Right kidney (tissue), 1 donor: Measurements from ENCODE around the gene PRSS50.
A peak's percentile ranks its signal among the peaks of the same experiment; 100 is the strongest.
"Not testable (repeated sequence)": the region's sequence is repeated elsewhere in the genome, so short reads cannot be mapped to it uniquely, and the experiment has no call there.

Experiments used
- DNase-seq: peaks from one replicate; pipeline ENCODE4 v3.0.0-alpha.2; 2016

The PRSS50 gene

DNA sequence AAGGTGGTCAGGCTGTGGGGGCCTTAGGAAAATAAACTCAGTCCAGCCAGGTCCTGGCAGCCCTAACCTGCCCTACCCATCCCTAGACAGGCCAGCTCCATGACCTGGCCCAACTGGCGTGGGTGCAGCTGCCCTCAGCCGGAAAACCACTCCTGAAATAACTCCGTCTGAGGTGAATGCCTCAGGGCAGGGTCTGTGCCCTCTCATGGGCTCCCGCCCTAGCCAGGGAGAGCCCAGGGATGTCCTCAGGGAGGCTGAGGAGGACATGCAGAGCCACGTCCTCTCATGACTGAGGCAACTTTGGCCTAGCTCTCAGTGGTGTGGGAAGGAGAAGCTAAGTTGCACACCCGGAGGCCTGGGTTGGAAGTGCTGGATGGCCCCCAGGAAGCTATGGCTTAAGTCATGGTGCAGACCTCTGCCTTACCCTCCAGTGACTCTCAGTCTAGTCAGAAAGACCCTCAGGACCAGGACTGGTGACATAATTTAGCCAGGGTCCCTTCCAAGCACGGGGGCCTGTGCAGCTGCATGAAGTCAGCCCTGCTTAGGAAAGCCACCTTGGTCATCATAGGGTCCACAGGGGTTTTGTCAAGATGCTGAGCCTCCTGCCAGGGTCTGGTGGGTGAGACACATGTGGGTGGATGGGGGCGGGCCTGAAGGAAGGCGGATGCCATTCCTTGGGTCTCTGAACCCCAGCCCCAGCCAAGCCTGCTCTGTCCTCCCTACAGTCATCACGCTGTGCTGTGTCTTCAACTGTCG, 9.1 kb downstream of the PRSS50 start:
- no peak for DNase-seq

DNA sequence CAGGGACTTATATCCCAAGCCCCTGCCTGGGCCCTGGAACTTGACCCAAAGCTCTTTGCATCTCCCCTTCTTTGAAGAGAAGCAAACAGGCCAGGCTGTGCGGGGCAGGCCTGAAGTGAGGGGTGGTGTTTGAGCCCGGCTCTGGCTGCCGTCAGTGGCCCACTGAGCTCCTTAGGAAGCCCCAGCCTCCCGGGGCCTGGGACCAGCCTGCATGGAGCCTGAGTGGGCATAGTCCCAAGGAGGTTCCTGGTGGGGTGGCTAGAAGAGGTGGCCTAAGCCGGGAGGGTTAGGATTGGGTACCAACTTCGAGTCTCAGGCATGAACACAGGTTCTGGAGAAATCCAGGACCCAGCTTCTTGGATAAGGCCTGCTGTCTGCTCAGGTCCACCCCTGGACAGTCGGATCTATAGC, 10.1 kb downstream of the PRSS50 start:
- DNase-seq = no peak

DNA sequence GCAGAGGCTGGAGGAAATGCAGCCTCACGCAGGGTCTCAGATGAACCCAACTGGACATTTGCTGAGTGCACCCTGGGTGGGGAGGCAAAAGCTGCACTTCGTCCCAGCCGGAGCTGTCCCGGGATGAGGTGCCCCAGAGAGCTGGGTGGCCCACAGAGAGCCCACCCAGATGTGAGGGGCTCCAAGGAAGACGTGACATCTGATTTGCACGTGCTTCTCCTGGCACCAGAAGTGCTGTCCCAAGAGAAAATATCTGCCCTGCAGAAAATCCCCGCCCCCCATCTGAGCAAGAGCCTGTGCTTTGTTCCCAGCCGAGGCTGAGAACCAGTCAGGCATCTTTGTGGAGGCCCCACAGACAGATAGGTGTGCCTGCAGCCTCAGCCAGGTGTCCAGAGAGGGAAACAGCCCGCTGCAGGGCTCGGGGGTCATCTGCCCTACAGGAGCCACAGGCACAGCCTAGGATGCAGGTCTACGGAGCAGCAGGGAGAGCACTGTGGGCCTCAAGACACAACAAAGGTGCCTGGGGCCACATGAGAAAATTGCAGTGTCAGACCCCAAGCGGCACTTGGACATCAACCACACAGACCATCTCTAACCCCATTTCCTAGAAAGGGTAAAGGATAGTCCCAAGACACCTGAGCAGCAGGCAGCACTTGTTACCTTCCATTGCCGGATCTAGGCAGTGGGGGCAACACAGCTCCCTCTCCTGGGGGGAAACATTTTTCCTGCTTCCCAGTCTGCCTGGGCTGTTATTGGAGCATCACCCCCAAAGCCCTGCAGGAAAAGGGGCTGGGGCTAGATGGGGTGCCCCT, 10.7 kb downstream of the PRSS50 start:
- DNase-seq = no peak

DNA sequence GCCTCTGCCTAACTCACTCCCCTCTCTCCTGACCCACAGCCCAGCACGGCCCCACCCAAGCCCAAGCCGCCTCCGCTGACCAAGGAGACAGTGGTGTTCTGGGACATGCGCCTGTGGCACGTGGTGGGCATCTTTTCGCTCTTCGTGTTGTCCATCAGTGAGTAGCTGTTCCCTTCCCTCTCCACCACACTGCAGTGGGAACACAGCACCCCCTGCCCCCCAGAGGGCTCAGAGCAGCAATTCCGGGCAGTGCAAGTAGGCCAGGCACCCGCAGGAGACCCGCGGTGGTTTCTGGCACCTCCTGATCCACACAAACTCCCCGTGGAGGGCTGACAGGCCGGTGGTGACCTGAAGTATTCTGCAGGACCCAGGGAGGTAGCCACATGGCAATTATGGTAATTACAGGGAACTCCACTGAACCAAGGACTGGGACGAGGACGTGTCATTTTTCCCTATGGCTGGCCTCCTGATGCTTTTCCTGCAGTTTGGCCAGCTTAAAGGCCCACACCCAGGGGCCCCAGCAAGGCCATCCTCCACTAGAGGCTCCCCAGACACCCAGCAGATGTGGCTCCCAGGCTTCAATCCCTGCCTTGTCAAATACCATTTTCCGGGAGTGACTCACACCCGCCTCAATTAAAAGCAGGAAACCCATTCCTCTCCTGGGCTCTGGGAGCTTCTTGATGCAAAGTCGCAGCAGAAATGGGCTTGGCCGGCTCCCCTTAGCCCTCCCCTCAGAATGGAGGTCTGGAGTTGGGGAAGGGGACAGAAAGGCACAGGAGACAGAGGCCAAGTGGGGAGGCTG, 11.7 kb downstream of the PRSS50 start:
- DNase-seq = no peak

DNA sequence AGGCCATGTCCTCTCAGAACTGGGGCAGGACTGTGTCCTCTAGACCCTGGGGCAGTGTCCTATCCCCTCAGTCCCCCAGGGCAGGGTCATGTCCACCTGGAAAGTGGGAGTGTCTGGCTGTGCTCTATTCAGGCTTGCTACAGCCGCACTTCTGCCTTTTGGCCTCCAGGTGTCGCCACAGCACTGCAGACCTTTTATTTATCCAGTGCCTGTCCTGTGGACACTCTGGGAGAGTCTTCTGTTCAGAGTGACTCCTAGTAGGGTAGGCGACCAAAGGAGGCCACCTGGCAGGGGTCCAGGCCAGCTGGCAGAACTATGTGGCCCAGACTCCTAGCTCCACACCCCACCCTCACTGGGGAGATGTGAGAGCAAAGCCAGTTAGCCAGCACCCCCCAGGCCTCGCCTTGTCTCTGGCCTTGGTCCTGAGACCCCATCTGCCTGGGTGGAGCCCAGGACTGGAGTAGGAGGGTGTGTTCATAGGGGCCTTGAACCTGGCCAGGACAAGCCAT, 12.6 kb downstream of the PRSS50 start:
- peak; percentile 76 for DNase-seq

DNA sequence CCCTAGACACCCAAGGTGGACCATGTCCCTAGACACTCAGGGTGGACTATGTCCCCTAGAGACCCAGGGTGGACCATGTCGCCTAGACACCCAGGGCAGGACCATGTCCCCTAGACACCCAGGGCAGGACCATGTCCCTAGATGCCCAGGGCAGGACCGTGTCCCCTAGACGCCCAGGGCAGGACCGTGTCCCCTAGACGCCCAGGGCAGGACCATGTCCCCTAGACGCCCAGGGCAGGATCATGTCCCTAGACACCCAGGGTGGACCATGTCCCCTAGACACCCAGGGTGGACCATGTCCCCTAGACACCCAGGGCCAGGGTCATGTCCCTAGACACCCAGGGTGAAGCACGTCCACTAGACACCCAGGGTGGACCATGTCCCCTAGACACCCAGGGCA, 13.3 kb downstream of the PRSS50 start:
- DNase-seq = not testable (repeated sequence)

DNA sequence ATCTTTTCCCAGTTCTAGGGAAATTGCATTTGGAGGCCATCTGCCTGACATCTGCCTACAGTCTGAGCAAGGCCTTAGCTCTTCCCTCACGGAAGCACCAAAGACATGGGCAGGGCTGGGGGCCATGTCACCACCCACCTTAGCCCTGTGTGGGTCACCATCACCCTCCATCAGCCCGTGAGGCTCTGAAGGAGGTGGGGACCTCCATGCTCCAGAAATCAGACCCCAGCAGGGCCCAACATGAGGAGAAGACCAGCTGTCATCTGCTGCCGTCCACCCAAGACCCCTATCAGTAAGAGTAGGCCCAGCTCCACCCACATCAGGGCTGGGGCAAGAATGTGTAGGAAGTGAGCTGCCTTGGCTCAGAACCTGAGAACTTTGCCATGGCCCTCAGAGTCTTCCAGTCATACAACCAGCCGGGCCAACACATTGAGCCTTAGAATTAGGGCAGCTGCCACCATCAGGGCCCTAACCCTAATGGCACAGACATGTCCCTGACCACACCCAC, 14.6 kb downstream of the PRSS50 start:
- no peak for DNase-seq

DNA sequence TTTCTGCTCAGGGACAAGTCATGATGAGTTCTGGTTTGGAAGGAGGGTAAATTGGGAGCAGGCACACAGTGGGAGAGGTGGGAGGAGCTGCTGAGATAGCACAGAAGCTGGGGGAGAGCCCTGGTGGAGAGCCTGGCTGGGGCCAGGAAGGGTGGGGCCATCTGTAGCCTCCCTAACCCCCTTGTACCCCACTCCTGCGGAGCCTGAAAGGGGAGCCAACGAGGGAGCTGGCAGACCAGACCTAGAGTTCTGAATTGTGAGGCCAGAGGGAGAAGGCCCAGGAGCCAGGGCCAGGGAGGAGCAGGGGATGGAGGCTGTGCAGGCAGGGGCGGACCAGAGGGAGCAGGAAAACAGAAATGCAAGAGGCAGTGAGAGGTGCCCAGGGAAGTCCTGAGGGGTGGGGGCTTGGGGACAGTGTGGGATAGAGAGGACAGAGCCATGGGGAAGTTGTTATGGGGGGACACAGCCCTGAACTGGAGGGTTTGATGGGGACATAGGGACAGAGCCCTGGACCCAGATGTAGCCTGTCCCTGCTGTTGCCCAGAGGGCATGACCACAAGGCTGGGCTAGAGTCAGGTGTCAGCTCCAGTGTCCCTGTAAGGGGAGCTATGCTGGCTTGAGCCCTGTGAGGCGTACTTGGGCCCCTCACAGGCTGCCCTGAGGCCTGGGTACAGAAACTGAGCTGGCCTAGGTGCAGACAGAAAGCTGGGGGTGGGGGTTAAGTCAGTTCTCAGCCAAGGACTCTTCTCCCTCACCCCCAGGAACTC, 15.2 kb downstream of the PRSS50 start:
- DNase-seq = no peak

DNA sequence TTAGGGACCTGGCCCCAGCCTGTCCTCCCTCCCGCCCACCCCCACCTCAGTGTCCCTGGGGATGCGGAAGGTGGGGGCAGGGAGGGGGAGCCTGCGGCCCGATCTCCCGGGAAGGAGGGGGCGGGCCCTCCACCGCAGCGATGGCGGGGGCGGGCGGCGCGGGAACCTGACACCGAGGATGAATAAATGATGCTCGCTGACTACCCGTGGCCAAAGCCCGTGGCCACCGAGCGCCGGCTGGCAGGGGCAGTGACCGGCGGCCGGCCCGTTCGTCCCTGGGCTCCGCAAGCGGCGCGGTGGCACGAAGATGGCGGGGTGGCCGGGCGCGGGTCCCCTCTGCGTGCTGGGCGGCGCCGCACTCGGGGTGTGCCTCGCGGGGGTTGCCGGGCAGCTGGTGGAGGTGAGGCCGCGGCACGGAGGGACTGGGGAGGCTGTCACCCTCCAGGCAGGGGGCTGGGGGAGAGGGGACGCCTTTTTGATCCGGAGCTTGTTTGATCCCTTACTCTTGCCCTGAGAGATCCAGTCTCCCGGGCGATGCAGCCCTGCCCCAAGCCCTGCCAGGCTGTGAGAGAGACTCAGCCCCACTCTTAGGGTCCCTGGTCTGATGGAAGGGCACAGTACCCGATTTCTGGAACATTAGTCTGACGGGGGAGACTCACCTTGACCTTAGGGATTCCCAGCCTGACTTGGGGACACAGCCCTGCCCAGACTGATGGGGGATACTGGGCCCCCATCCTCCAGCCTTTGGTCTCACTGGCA, 16.3 kb downstream of the PRSS50 start, which contains the start of gene TMIE:
Gene TMIE (plus strand): TSS at position 212 of the 759 bp plus-strand sequence. CDS start 96 bp downstream, at position 308.
- no peak for DNase-seq

DNA sequence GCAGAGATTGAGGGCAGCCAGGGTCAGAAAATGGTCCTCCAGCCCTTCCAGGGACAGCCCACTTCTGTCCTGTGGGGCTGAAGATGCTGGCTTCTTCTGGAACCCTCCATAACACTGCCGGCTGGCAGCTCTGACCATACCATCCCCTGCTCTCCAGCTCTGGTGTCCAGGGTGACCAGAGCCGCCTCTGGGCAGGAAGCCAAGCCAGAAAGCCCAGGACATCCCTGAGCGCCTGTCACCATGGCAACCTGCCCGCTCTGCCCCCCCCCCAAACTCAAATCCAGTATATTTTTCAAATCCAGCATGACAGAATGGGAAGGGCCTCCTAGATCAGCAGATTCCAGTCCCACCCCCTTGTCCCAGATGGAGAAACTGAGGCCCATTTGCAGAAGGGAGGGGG, 16.9 kb downstream of the PRSS50 start:
- DNase-seq = no peak

DNA sequence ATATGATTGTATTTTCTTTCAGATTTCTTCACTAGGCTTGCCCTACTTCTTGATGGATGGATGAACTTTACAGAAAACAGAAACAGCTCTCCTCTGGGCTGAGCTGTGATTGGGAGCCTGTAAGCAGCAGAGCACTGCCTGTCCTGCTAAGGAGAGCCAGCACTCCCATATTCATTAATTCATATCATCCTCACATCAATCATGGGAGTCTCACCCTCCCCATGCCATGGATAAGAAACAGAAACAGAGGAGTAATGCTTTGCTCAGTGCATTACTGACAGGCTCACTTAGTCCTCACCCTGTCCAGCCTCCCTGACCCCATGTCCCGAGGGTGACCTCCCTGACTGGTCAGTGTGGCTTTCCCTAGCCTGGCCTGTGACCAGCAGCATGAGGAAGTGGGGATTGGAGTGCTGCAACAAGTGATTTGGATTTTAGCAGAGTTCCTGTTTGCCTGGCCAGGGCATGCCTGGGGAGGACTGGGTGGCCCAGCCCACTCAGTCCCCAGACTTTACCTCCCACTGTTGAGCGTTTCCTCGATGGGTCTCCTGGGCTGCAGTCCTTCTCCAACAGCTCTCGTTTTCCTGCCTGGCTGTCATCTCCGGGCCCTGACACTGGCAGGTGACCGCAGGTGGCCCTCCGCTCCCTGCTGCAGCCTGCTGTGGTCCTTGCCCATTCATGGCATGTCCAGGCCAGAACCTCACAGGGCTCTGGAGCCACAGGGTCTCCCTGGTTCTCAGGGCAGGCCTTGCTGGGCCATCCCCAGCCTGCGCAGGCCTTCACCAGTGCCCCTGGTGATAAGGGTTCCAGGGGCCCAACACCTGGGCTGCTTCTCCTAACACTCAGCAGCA, 17.8 kb downstream of the PRSS50 start:
- no peak for DNase-seq

DNA sequence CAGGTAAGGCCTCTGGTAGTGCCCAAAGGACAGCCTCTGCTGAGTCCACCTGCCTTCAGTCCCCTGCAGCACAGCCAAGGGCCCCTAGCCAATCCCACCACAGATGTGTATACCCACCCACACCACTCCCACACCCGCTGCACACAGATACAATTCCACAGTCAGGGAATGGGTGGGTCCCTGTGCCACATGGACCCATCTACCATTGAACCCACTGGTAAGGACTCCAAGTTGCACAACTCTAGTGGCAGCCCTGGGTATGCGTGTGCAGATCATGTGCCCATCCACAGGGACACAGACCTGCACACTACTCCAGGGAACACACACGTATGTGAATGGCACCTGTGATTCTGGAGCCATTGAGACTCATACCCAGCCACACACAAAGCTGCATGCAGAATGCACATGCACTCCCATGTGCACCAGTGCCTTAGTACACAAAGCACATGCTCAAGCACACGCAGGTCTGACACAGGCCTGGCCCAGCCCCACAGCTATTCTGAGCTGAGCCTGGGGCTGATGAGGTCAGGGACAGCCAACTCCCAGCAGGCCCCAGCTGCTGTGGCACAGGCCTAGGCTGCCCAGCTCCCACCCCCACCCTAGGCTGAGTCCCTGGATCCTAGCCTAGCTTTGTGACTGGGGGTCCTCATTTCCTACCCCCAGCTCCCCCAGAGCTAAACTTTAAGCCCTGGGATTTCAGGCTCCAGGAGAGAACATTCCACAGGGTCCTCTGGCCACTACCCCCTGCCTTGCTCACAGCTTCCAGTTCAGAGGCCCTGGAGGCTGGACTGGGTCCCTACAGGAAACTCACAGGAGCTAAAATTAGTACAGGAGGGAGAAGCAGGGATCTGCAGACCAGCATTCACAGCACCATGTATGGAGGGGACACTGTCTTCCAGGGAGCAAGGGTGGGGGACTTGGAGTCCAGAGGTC, 21.4 kb downstream of the PRSS50 start:
- DNase-seq = no peak

DNA sequence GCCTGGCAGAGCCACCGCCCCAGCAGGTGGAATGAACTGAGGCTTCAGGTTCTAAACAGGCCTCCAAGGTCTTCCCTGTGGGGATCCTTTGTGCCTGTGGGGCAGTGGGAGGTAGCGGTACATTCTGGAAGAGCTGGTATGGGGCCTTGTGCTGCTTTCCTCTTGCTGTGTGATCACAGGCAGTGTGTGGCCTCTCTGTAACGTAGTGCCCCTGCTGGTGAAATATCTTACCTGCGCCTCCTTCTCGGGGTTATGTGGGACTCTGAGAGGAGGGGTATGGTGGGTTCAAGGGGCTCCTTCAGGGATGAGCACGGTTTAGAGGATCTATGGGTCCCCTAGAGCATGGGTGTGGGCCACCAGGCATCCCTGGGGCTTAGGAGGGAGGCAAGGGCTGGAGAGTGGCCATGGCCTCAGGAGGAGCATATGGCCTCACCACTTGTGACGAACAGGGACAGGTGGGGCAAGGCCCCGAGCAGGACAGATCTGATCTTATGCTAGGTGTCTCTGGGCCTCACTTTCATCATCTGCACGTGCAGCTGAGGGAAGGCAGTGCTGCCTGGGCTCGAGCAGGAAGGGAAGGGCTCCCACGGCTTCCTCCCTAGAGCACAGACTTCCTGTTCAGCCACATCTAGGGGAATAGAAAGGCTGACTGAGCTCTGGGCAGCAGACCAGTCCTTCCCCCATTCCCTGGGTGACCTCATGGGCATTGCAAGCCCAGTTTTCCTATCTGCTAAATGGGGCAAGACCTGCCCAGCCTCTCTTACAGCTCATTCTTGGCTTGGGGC, 22.3 kb downstream of the PRSS50 start:
- no peak for DNase-seq

DNA sequence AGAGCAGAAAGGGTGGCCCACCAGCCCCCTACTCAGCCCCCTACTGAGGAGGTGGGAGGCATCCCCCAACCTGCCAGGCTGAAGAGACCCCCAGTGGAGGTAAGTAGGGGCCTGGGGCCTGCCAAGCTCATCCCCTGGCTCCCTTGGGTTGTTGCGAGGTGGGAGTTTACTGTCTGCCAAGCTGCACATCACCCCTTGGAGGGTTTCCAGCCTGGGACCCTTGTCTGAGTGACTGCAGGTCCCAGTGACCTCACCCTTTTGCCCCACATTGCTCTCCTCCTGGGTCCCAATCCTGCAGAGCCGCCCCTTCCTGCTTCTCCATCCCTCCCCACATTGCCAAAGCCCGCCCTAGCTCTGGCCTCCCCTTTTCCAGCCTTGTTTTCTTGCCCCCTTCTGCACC, 23.1 kb downstream of the PRSS50 start:
- no peak for DNase-seq

DNA sequence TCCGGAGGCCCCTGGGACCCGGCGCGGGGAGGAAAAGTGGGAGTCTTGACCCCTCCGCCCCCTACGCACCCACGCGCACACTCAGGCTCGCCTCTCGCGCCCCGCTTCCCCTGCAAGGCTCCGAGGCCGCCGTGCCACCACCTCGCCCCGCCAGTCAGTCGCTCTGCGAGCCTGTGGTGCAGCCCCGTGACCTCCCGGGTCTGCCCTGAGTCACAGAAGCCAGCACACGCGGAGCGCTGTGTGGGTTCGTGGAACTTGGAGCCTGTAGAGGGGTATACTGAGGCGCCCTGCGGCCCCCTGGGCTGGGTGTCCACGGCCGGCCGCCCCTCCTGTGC, 23.8 kb downstream of the PRSS50 start:
- DNase-seq = peak; percentile 56

DNA sequence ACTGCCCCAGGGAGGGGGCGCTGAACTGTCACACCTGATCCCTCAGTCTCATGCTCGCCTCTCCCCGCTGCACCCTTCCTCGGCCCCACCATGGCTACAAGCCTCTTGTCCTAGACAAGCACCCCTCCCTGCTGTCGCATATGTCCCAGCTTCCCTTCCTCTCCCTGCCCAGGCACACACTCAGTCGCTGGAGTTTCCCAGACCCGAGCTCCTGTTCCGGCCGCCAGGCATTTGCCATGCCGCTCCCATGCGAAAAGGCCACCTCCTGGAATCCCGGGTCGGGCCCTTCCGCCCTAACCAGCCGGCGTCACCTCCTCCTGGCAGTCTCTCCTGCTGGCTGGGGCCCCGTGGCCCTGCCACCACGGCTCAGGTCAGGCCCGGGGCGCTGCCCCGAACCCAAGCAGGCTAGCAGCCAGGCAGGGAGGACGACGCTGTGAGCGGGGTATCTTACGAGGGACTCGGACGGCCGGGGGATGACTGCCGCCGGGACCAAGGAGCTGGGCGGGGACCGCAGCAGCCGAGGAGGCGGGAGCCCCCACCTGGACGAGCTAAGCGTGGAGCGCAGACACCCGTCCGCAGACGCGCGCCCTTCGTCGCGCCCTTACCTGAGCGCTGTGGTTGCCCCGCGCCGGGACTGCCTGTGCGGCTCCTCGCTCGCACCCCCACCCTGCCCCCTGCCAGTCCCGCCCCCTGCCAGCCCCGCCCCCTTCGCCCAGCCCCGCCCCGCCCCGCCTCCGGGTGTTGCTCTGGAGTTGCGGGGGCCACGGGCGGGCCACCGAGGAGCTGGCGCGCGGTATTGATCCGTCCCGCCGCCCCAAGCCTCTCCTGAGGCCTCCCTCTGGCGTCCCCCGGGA, 24.4 kb downstream of the PRSS50 start, which contains the start of gene ALS2CL:
Gene ALS2CL (minus strand): TSS at position 642 of the 854 bp plus-strand sequence. CDS start 4,239 bp downstream, outside the sequence.
- DNase-seq = peak; percentile 84

DNA sequence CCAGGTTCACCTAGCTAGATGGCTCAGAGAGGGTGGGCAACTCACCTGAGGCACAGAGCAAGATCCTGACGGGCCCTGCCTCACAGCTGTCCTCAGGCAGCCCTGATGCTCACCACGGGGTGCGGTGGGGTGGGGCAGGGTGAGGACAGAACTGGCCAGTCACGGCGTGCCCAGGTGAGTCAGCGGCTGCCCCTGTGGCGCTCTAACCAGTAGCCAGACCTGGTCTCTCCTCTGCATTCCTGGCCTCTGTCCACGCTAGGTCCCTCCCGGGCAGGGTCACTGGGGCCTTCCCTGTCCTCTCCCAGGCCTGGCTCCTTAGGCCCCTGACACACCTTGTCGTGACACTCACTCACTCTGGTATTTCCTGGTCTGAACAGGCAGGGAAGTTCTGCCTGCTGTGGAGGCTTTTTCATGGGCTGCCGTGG, 25.1 kb downstream of the PRSS50 start:
- no peak for DNase-seq
